ENCODE data around the gene APOL3.
"Not testable (repeated sequence)": the region's sequence is repeated elsewhere in the genome, so short reads cannot be mapped to it uniquely, and the experiment has no call there.

The APOL3 gene

GRCh38 chr22:36193577-36193976 is 33.0 kb upstream of the APOL3 start:
- Histone ChIP-seq H3K36me3 (ENCODE audit: insufficient read depth, low read length) (no peaks in the 10 kb centered on the region), H3K9me2 (replicated peaks; ENCODE audit: low read depth, low read length) (no peaks in the 10 kb centered on the region), H3K4me2 (ENCODE audit: low read depth, low read length, poor library complexity, severe bottlenecking) (no peak overlapping the region), H3K4me3 (ENCODE audit: low read length, poor library complexity, severe bottlenecking) (no peak overlapping the region), H2AFZ (ENCODE audit: low read length) (no peak overlapping the region), H3K79me2 (ENCODE audit: insufficient read depth, low read length) (no peaks in the 10 kb centered on the region), H3K4me1 (ENCODE audit: insufficient read depth, low read length, poor library complexity, severe bottlenecking) (peaks cover 20% of the 10 kb centered on the region), H3K9me3 (ENCODE audit: insufficient read depth, low read depth, low read length) (no peaks in the 10 kb centered on the region), H3K9ac (ENCODE audit: low read depth, low read length, poor library complexity, severe bottlenecking) (no peak overlapping the region), H4K20me1 (ENCODE audit: insufficient read depth, low read length, poor library complexity, severe bottlenecking) (no peaks in the 10 kb centered on the region), H3K27me3 (ENCODE audit: insufficient read depth, low read length, poor library complexity, severe bottlenecking) (no peaks in the 10 kb centered on the region), H3F3A (ENCODE audit: low read depth) (0 out of 2 replicates have a peak, but pooled peaks cover 4% of the 10 kb centered on the region)
- TF ChIP-seq CTCF (conservative IDR thresholded peaks at IDR 0.05; ENCODE audit: low read length), result no peak
- no peak for TF ChIP-seq EZH2phosphoT487 (IDR thresholded peaks at IDR 0.05; ENCODE audit: borderline replicate concordance)

GRCh38 chr22:36193171-36193570 is 32.6 kb upstream of the APOL3 start:
- no peak overlapping the region for H3K4me2 ChIP-seq (ENCODE audit: low read depth, low read length, poor library complexity, severe bottlenecking)
- no peak overlapping the region for H3K4me3 ChIP-seq (ENCODE audit: low read length, poor library complexity, severe bottlenecking)
- H3K4me1 ChIP-seq (ENCODE audit: insufficient read depth, low read length, poor library complexity, severe bottlenecking), result peaks cover 20% of the 10 kb centered on the region
- no peak overlapping the region for H3K9ac ChIP-seq (ENCODE audit: low read depth, low read length, poor library complexity, severe bottlenecking)
- no peaks in the 10 kb centered on the region for H3K9me3 ChIP-seq (ENCODE audit: insufficient read depth, low read depth, low read length)
- H3K27me3 ChIP-seq (ENCODE audit: insufficient read depth, low read length, poor library complexity, severe bottlenecking), result no peaks in the 10 kb centered on the region
- 0 out of 2 replicates have a peak, but pooled peaks cover 4% of the 10 kb centered on the region for H3F3A ChIP-seq (ENCODE audit: low read depth)
- H2AFZ ChIP-seq (ENCODE audit: low read length), result no peak overlapping the region
- TF ChIP-seq EZH2phosphoT487 (IDR thresholded peaks at IDR 0.05; ENCODE audit: borderline replicate concordance) (no peak), CTCF (conservative IDR thresholded peaks at IDR 0.05; ENCODE audit: low read length) (no peak)
- no peaks in the 10 kb centered on the region for H3K36me3 ChIP-seq (ENCODE audit: insufficient read depth, low read length)
- no peaks in the 10 kb centered on the region for H3K9me2 ChIP-seq (replicated peaks; ENCODE audit: low read depth, low read length)
- no peaks in the 10 kb centered on the region for H4K20me1 ChIP-seq (ENCODE audit: insufficient read depth, low read length, poor library complexity, severe bottlenecking)
- no peaks in the 10 kb centered on the region for H3K79me2 ChIP-seq (ENCODE audit: insufficient read depth, low read length)

- TF ChIP-seq EZH2phosphoT487 (IDR thresholded peaks at IDR 0.05; ENCODE audit: borderline replicate concordance), result no peak
- Histone ChIP-seq H3K9me2 (replicated peaks; ENCODE audit: low read depth, low read length) (no peaks in the 10 kb centered on the region), H3K9ac (ENCODE audit: low read depth, low read length, poor library complexity, severe bottlenecking) (no peak overlapping the region), H3K4me3 (ENCODE audit: low read length, poor library complexity, severe bottlenecking) (no peak overlapping the region), H2AFZ (ENCODE audit: low read length) (no peak overlapping the region), H4K20me1 (ENCODE audit: insufficient read depth, low read length, poor library complexity, severe bottlenecking) (no peaks in the 10 kb centered on the region), H3K9me3 (ENCODE audit: insufficient read depth, low read depth, low read length) (no peaks in the 10 kb centered on the region), H3K4me1 (ENCODE audit: insufficient read depth, low read length, poor library complexity, severe bottlenecking) (peaks cover 16% of the 10 kb centered on the region), H3K4me2 (ENCODE audit: low read depth, low read length, poor library complexity, severe bottlenecking) (no peak overlapping the region), H3K79me2 (ENCODE audit: insufficient read depth, low read length) (no peaks in the 10 kb centered on the region), H3F3A (ENCODE audit: low read depth) (0 out of 2 replicates have a peak, but pooled peaks cover 4% of the 10 kb centered on the region), H3K36me3 (ENCODE audit: insufficient read depth, low read length) (no peaks in the 10 kb centered on the region), H3K27me3 (ENCODE audit: insufficient read depth, low read length, poor library complexity, severe bottlenecking) (no peaks in the 10 kb centered on the region)
These were observed 32.0 kb upstream of the APOL3 start for GRCh38 chr22:36192542-36192941.

DNA sequence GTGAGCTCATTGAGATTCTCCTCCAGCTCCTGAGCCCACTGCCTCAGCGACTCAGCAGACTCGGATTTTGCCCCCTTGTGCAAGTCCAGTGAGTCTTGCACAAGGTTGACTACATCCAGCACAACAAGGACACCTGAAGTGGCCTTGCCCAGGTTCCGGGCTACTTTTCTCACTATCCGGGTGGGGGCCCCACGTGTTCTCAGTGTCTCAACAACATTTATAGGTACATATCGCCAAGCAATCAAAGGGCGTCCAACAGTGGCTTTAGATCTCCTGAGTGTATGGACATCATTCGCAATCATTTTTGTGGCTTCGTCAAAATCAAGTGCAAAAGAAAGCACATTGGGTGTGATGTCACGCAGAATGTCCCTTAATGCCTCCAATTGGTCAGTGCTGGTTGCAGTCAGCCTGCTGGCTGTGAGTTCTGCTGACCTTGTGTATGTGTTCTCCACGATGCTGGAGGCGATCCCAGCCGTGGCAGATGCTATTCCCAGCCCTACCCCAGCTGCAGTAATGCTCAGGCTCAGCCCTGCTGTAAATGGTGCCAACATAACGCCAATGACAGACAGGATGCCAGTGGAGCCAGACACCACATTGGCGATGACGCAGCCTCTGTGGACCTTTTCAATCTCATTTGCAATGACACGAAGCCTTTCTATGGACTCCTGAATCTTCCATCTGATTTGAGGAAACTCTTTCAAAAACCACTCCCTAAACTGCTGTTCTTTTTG is 30.7 kb upstream of the APOL3 start:
- H2AFZ ChIP-seq (ENCODE audit: low read length), result no peak overlapping the region
- no peak overlapping the region for H3K4me2 ChIP-seq (ENCODE audit: low read depth, low read length, poor library complexity, severe bottlenecking)
- no peaks in the 10 kb centered on the region for H3K9me2 ChIP-seq (replicated peaks; ENCODE audit: low read depth, low read length)
- peaks cover 6% of the 10 kb centered on the region for H3K4me1 ChIP-seq (ENCODE audit: insufficient read depth, low read length, poor library complexity, severe bottlenecking)
- H3F3A ChIP-seq (ENCODE audit: low read depth), result 0 out of 2 replicates have a peak, but pooled peaks cover 4% of the 10 kb centered on the region
- H3K79me2 ChIP-seq (ENCODE audit: insufficient read depth, low read length), result no peaks in the 10 kb centered on the region
- no peaks in the 10 kb centered on the region for H4K20me1 ChIP-seq (ENCODE audit: insufficient read depth, low read length, poor library complexity, severe bottlenecking)
- no peaks in the 10 kb centered on the region for H3K36me3 ChIP-seq (ENCODE audit: insufficient read depth, low read length)
- H3K4me3 ChIP-seq (ENCODE audit: low read length, poor library complexity, severe bottlenecking), result no peak overlapping the region
- no peaks in the 10 kb centered on the region for H3K27me3 ChIP-seq (ENCODE audit: insufficient read depth, low read length, poor library complexity, severe bottlenecking)
- no peak overlapping the region for H3K9ac ChIP-seq (ENCODE audit: low read depth, low read length, poor library complexity, severe bottlenecking)
- TF ChIP-seq EZH2phosphoT487 (IDR thresholded peaks at IDR 0.05; ENCODE audit: borderline replicate concordance) (no peak), CTCF (conservative IDR thresholded peaks at IDR 0.05; ENCODE audit: low read length) (no peak)
- H3K9me3 ChIP-seq (ENCODE audit: insufficient read depth, low read depth, low read length), result no peaks in the 10 kb centered on the region

GRCh38 chr22:36187862-36188261 is 27.3 kb upstream of the APOL3 start:
- H3K4me3 ChIP-seq (ENCODE audit: low read length, poor library complexity, severe bottlenecking); H3F3A ChIP-seq (ENCODE audit: low read depth); H3K4me2 ChIP-seq (ENCODE audit: low read depth, low read length, poor library complexity, severe bottlenecking); H3K36me3 ChIP-seq (ENCODE audit: insufficient read depth, low read length); H3K9me3 ChIP-seq (ENCODE audit: insufficient read depth, low read depth, low read length); H4K20me1 ChIP-seq (ENCODE audit: insufficient read depth, low read length, poor library complexity, severe bottlenecking); H3K27me3 ChIP-seq (ENCODE audit: insufficient read depth, low read length, poor library complexity, severe bottlenecking); H3K4me1 ChIP-seq (ENCODE audit: insufficient read depth, low read length, poor library complexity, severe bottlenecking); H3K9ac ChIP-seq (ENCODE audit: low read depth, low read length, poor library complexity, severe bottlenecking); H3K9me2 ChIP-seq (replicated peaks; ENCODE audit: low read depth, low read length); H3K79me2 ChIP-seq (ENCODE audit: insufficient read depth, low read length); H2AFZ ChIP-seq (ENCODE audit: low read length): not testable (repeated sequence)
